GM12801 (cell line): ENCODE data around the gene TRAPPC11.

Experiments
- CTCF ChIP-seq: IDR thresholded peaks from one replicate; pipeline ENCODE4 v1.5.1; 2011; ENCODE audit warnings: control low read depth; ENCODE audit not compliant: insufficient read length; ENCODE audit errors: extremely low read depth

The TRAPPC11 gene

GRCh38 chr4:183633476-183634400, 25.4 kb upstream of the TRAPPC11 start:
- no peak for TF ChIP-seq CTCF

GRCh38 chr4:183635321-183635720, 23.8 kb upstream of the TRAPPC11 start:
- TF ChIP-seq CTCF: no peak

GRCh38 chr4:183635741-183636140, 23.4 kb upstream of the TRAPPC11 start:
- no peak for TF ChIP-seq CTCF

GRCh38 chr4:183636503-183636902, 22.6 kb upstream of the TRAPPC11 start:
- TF ChIP-seq CTCF: no peak

GRCh38 chr4:183636923-183637322, 22.2 kb upstream of the TRAPPC11 start:
- TF ChIP-seq CTCF: no peak

- TF ChIP-seq CTCF: no peak
Observed at GRCh38 chr4:183637461-183637860, 21.6 kb upstream of the TRAPPC11 start.

- TF ChIP-seq CTCF: no peak
Observed at GRCh38 chr4:183638436-183638835, 20.7 kb upstream of the TRAPPC11 start.
